WTC11 (cell line): ENCODE data around the gene MRPS15. TPM values are rescaled to one million over a fixed set of nuclear protein-coding genes. Genes with fewer than 3 reads are reported as not detected.

Experiments
- ATAC-seq: fragments of 200-7000 bp; cut with Tn5 transposase; 2 replicates; pipeline ENCODE4 v1.10.0; 2021; ENCODE audit warnings: mild to moderate bottlenecking, moderate library complexity
- CTCF ChIA-PET: fragments of 300-600 bp; sonication (Branson Sonifier 250); formaldehyde crosslinking; loops from one replicate; lab custom pipeline; 2021; ENCODE audit warnings: antibody characterized with exemption; lab: Charles Lee
- POLR2A ChIA-PET: fragments of 350-600 bp; sonication (Branson Sonifier 250); formaldehyde crosslinking; loops from one replicate; lab custom pipeline; 2021; ENCODE audit warnings: antibody characterized with exemption; lab: Charles Lee
- DNase-seq: peaks from one replicate; pipeline ENCODE4 v3.0.0; 2021; ENCODE audit warnings: low spot score
- H3K27ac Mint-ChIP-seq: 2 replicates; pipeline ENCODE4 v1.8.0; 2021; ENCODE audit warnings: mixed read lengths
- H3K27me3 Mint-ChIP-seq: 2 replicates; pipeline ENCODE4 v1.8.0; 2021; ENCODE audit warnings: low read depth, mild to moderate bottlenecking, moderate library complexity, mixed read lengths
- H3K36me3 Mint-ChIP-seq: 2 replicates; pipeline ENCODE4 v1.8.0; 2021; ENCODE audit warnings: mixed read lengths
- H3K4me1 Mint-ChIP-seq: 2 replicates; pipeline ENCODE4 v1.8.0; 2022; ENCODE audit warnings: mixed read lengths
- H3K4me3 Mint-ChIP-seq: 2 replicates; pipeline ENCODE4 v1.8.0; 2021; ENCODE audit warnings: mild to moderate bottlenecking, moderate library complexity, mixed read lengths
- H3K9me3 Mint-ChIP-seq: 2 replicates; pipeline ENCODE4 v1.8.0; 2021; ENCODE audit warnings: mixed read lengths
- ESRRA ChIP-seq: sonication (generic); formaldehyde crosslinking; IDR thresholded peaks from 2 replicates; pipeline ENCODE4 v1.8.1; 2022; ENCODE audit warnings: mild to moderate bottlenecking, missing genetic modification reagents, borderline replicate concordance
- FOXK1 ChIP-seq: sonication (generic); formaldehyde crosslinking; IDR thresholded peaks from 2 replicates; pipeline ENCODE4 v1.8.0; 2022; ENCODE audit warnings: mild to moderate bottlenecking, moderate library complexity, missing genetic modification reagents
- JAZF1 ChIP-seq: fragments of 250-450 bp; sonication (Bioruptor Pico); IDR thresholded peaks from 2 replicates; pipeline ENCODE4 v1.9.0; 2021; ENCODE audit warnings: moderate library complexity, mild to moderate bottlenecking, inconsistent platforms
- KAT7 ChIP-seq: sonication (generic); formaldehyde crosslinking; IDR thresholded peaks from 2 replicates; pipeline ENCODE4 v1.8.1; 2023; ENCODE audit warnings: missing genetic modification reagents, mild to moderate bottlenecking, borderline replicate concordance
- MXD4 ChIP-seq: fragments of 250-450 bp; sonication (Bioruptor Pico); IDR thresholded peaks from 2 replicates; pipeline ENCODE4 v1.8.0; 2021; ENCODE audit warnings: mild to moderate bottlenecking, moderate library complexity, borderline replicate concordance
- NR2C2 ChIP-seq: sonication (generic); formaldehyde crosslinking; IDR thresholded peaks from 2 replicates; pipeline ENCODE4 v1.8.0; 2022; ENCODE audit warnings: mild to moderate bottlenecking, missing genetic modification reagents
- NR3C1 ChIP-seq: sonication (generic); formaldehyde crosslinking; conservative IDR thresholded peaks from 2 replicates; pipeline ENCODE4 v1.8.1; 2023; ENCODE audit warnings: low read depth, mild to moderate bottlenecking, missing genetic modification reagents
- RORB ChIP-seq: fragments of 250-450 bp; sonication (Bioruptor Pico); IDR thresholded peaks from 2 replicates; pipeline ENCODE4 v1.9.0; 2021; ENCODE audit warnings: mild to moderate bottlenecking
- SMAD3 ChIP-seq: sonication (generic); formaldehyde crosslinking; IDR thresholded peaks from 2 replicates; pipeline ENCODE4 v1.8.0; 2022; ENCODE audit warnings: missing genetic modification reagents, mild to moderate bottlenecking, borderline replicate concordance
- SMAD4 ChIP-seq: sonication (generic); formaldehyde crosslinking; IDR thresholded peaks from 2 replicates; pipeline ENCODE4 v1.8.0; 2022; ENCODE audit warnings: mild to moderate bottlenecking, missing genetic modification reagents
- SOX15 ChIP-seq: fragments of 250-450 bp; sonication (Bioruptor Pico); IDR thresholded peaks from 2 replicates; pipeline ENCODE4 v1.9.0; 2021; ENCODE audit warnings: mild to moderate bottlenecking
- TP53 ChIP-seq: sonication (generic); formaldehyde crosslinking; IDR thresholded peaks from 2 replicates; pipeline ENCODE4 v1.8.1; 2023; ENCODE audit warnings: mild to moderate bottlenecking, missing genetic modification reagents
- ZNF232 ChIP-seq: sonication (generic); formaldehyde crosslinking; IDR thresholded peaks from 2 replicates; pipeline ENCODE4 v1.8.0; 2022; ENCODE audit warnings: mild to moderate bottlenecking, missing genetic modification reagents
- ZNF263 ChIP-seq: sonication (generic); formaldehyde crosslinking; IDR thresholded peaks from 2 replicates; pipeline ENCODE4 v1.8.1; 2022; ENCODE audit warnings: low read depth, mild to moderate bottlenecking, moderate library complexity, missing genetic modification reagents
- ZNF671 ChIP-seq: fragments of 250-450 bp; sonication (Bioruptor Pico); IDR thresholded peaks from 2 replicates; pipeline ENCODE4 v1.8.0; 2021; ENCODE audit warnings: mild to moderate bottlenecking
- total RNA-seq: library from RNA; stranded (reverse); gene quantifications from 3 replicates; pipeline ENCODE4 v1.2.3, GENCODE V29; 2021
- TF ChIP-seq, protein P1 (sequence below): fragments of 250-450 bp; sonication (Bioruptor Pico); IDR thresholded peaks from 2 replicates; pipeline ENCODE4 v1.9.0; 2021; ENCODE audit warnings: mild to moderate bottlenecking
- TF ChIP-seq, protein P2 (sequence below): fragments of 250-450 bp; sonication (Bioruptor Pico); IDR thresholded peaks from 2 replicates; pipeline ENCODE4 v1.8.0; 2021; ENCODE audit warnings: mild to moderate bottlenecking
- TF ChIP-seq, protein P3 (sequence below): sonication (generic); formaldehyde crosslinking; IDR thresholded peaks from 2 replicates; pipeline ENCODE4 v1.8.1; 2023; ENCODE audit warnings: mild to moderate bottlenecking, missing genetic modification reagents, moderate library complexity
- TF ChIP-seq, protein P4 (sequence below): sonication (generic); formaldehyde crosslinking; IDR thresholded peaks from 2 replicates; pipeline ENCODE4 v1.8.1; 2022; ENCODE audit warnings: mild to moderate bottlenecking, missing genetic modification reagents, moderate library complexity, borderline replicate concordance
- TF ChIP-seq, protein P5 (sequence below): sonication (generic); formaldehyde crosslinking; IDR thresholded peaks from 2 replicates; pipeline ENCODE4 v1.8.0; 2022; ENCODE audit warnings: mild to moderate bottlenecking, missing genetic modification reagents
- TF ChIP-seq, protein P6 (sequence below): sonication (generic); formaldehyde crosslinking; conservative IDR thresholded peaks from 2 replicates; pipeline ENCODE4 v1.8.1; 2022; ENCODE audit warnings: mild to moderate bottlenecking, missing genetic modification reagents
- TF ChIP-seq, protein P7 (sequence below): fragments of 250-450 bp; sonication (Bioruptor Pico); IDR thresholded peaks from 2 replicates; pipeline ENCODE4 v1.9.0; 2021; ENCODE audit warnings: moderate library complexity, mild to moderate bottlenecking, inconsistent platforms, borderline replicate concordance
- TF ChIP-seq, protein P8 (sequence below): sonication (generic); formaldehyde crosslinking; IDR thresholded peaks from 2 replicates; pipeline ENCODE4 v1.8.1; 2023; ENCODE audit warnings: mild to moderate bottlenecking, missing genetic modification reagents

MRPS15 gene
- total RNA-seq, 1 experiment from 2014 or later = 113 TPM

DNA sequence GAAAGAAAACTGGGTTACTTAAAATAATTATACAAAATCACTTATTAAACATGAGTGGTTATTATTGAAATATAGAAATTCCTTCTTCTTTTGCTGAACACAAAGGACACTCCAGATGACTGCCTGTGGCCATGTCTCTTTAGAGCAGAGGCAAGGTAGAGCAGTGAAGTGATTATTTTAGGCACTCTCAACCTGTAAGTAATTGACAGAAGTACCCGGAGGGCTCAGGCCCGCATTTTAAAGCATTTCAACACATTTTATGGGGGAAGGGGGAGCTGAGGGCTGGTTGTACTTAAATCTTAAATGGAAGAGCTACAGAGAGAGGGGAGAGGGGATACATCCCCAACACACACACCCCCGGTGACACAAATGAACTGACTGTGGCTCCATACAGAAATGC, 24.1 kb downstream of the MRPS15 start (continued):
- TF ChIP-seq ESRRA (CRISPR knock-in tag) (no peak), SOX15 (CRISPR knock-in tag) (no peak), SMAD3 (CRISPR knock-in tag) (no peak), TP53 (no peak), NR2C2 (no peak), KAT7 (CRISPR knock-in tag) (no peak)
- TF ChIP-seq, protein P1, sequence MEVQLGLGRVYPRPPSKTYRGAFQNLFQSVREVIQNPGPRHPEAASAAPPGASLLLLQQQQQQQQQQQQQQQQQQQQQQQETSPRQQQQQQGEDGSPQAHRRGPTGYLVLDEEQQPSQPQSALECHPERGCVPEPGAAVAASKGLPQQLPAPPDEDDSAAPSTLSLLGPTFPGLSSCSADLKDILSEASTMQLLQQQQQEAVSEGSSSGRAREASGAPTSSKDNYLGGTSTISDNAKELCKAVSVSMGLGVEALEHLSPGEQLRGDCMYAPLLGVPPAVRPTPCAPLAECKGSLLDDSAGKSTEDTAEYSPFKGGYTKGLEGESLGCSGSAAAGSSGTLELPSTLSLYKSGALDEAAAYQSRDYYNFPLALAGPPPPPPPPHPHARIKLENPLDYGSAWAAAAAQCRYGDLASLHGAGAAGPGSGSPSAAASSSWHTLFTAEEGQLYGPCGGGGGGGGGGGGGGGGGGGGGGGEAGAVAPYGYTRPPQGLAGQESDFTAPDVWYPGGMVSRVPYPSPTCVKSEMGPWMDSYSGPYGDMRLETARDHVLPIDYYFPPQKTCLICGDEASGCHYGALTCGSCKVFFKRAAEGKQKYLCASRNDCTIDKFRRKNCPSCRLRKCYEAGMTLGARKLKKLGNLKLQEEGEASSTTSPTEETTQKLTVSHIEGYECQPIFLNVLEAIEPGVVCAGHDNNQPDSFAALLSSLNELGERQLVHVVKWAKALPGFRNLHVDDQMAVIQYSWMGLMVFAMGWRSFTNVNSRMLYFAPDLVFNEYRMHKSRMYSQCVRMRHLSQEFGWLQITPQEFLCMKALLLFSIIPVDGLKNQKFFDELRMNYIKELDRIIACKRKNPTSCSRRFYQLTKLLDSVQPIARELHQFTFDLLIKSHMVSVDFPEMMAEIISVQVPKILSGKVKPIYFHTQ (CRISPR knock-in tag) = no peak
- TF ChIP-seq, protein P2, sequence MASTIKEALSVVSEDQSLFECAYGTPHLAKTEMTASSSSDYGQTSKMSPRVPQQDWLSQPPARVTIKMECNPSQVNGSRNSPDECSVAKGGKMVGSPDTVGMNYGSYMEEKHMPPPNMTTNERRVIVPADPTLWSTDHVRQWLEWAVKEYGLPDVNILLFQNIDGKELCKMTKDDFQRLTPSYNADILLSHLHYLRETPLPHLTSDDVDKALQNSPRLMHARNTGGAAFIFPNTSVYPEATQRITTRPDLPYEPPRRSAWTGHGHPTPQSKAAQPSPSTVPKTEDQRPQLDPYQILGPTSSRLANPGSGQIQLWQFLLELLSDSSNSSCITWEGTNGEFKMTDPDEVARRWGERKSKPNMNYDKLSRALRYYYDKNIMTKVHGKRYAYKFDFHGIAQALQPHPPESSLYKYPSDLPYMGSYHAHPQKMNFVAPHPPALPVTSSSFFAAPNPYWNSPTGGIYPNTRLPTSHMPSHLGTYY (CRISPR knock-in tag) = no peak

DNA sequence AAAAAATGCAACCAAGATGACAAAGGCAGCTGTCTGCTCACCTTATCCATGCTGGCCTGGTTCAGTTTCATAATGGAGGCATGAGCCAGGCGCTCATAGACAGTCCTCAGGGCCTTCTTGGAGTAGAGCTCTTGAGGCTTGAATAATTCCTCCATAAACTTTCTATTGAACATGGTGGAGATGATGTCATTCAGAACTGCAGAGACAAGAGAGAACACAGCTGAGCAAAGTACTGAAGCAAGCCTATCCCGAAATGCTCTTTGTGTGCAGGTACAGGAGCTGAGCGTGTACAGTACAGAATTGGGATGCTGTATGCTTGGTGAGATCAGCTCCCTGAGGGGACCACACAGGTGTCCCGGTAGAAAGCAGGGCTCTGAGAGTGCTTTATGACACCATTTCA, 25.5 kb downstream of the MRPS15 start:
- H3K4me1 Mint-ChIP-seq = peaks cover 13% of the 10 kb centered on the region
- ChIA-PET POLR2A (no interaction called here), CTCF (interaction anchor here (0.6 to 1.2 kb wide), 3 partner anchors 12 to 310 kb away, joined by 3 to 4 read pairs (median 4); partner anchors contain the start of gene OSCP1)
- H3K27me3 Mint-ChIP-seq = no peaks in the 10 kb centered on the region
- H3K27ac Mint-ChIP-seq = no peak overlapping the region
- ATAC-seq (no peak), DNase-seq (no peak)
- H3K9me3 Mint-ChIP-seq = no peaks in the 10 kb centered on the region
- no peaks in the 10 kb centered on the region for H3K36me3 Mint-ChIP-seq
- H3K4me3 Mint-ChIP-seq = no peak overlapping the region
- TF ChIP-seq ZNF671 (no peak), MXD4 (no peak), SMAD4 (CRISPR knock-in tag) (no peak), SOX15 (CRISPR knock-in tag) (no peak), ZNF232 (CRISPR knock-in tag) (no peak), NR3C1 (no peak), JAZF1 (CRISPR knock-in tag) (no peak), ZNF263 (CRISPR knock-in tag) (no peak), RORB (no peak), NR2C2 (no peak), FOXK1 (CRISPR knock-in tag) (no peak)
- TF ChIP-seq, protein P3, sequence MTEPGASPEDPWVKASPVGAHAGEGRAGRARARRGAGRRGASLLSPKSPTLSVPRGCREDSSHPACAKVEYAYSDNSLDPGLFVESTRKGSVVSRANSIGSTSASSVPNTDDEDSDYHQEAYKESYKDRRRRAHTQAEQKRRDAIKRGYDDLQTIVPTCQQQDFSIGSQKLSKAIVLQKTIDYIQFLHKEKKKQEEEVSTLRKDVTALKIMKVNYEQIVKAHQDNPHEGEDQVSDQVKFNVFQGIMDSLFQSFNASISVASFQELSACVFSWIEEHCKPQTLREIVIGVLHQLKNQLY (CRISPR knock-in tag) = no peak
- TF ChIP-seq, protein P4, sequence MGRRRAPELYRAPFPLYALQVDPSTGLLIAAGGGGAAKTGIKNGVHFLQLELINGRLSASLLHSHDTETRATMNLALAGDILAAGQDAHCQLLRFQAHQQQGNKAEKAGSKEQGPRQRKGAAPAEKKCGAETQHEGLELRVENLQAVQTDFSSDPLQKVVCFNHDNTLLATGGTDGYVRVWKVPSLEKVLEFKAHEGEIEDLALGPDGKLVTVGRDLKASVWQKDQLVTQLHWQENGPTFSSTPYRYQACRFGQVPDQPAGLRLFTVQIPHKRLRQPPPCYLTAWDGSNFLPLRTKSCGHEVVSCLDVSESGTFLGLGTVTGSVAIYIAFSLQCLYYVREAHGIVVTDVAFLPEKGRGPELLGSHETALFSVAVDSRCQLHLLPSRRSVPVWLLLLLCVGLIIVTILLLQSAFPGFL (CRISPR knock-in tag) = no peak
- TF ChIP-seq, protein P5, sequence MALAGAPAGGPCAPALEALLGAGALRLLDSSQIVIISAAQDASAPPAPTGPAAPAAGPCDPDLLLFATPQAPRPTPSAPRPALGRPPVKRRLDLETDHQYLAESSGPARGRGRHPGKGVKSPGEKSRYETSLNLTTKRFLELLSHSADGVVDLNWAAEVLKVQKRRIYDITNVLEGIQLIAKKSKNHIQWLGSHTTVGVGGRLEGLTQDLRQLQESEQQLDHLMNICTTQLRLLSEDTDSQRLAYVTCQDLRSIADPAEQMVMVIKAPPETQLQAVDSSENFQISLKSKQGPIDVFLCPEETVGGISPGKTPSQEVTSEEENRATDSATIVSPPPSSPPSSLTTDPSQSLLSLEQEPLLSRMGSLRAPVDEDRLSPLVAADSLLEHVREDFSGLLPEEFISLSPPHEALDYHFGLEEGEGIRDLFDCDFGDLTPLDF (CRISPR knock-in tag) = no peak
- TF ChIP-seq, protein P6, sequence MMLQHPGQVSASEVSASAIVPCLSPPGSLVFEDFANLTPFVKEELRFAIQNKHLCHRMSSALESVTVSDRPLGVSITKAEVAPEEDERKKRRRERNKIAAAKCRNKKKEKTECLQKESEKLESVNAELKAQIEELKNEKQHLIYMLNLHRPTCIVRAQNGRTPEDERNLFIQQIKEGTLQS (CRISPR knock-in tag) = no peak
- TF ChIP-seq, protein P7, sequence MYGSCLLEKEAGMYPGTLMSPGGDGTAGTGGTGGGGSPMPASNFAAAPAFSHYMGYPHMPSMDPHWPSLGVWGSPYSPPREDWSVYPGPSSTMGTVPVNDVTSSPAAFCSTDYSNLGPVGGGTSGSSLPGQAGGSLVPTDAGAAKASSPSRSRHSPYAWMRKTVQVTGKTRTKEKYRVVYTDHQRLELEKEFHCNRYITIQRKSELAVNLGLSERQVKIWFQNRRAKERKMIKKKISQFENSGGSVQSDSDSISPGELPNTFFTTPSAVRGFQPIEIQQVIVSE (CRISPR knock-in tag) = no peak
- TF ChIP-seq, protein P2 (CRISPR knock-in tag) = no peak
- TF ChIP-seq, protein P8, sequence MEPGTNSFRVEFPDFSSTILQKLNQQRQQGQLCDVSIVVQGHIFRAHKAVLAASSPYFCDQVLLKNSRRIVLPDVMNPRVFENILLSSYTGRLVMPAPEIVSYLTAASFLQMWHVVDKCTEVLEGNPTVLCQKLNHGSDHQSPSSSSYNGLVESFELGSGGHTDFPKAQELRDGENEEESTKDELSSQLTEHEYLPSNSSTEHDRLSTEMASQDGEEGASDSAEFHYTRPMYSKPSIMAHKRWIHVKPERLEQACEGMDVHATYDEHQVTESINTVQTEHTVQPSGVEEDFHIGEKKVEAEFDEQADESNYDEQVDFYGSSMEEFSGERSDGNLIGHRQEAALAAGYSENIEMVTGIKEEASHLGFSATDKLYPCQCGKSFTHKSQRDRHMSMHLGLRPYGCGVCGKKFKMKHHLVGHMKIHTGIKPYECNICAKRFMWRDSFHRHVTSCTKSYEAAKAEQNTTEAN = no peak
